KMS-11 (cell line): ENCODE measurements around the gene FES.

ENCODE experiments used
- H2AFZ ChIP-seq: fragments of 200-600 bp; sonication (generic); 2 replicates; pipeline ENCODE4 v1.6.1; 2016; ENCODE audit warnings: antibody characterized with exemption, mixed run types, low read depth
- H3K27ac ChIP-seq: fragments of 200-600 bp; sonication (generic); 2 replicates; pipeline ENCODE4 v1.6.1; 2016; ENCODE audit warnings: mild to moderate bottlenecking, mixed run types
- H3K27me3 ChIP-seq: fragments of 200-600 bp; sonication (generic); 2 replicates; pipeline ENCODE4 v1.6.1; 2017; ENCODE audit warnings: mild to moderate bottlenecking, low read depth, mixed run types, moderate library complexity; ENCODE audit not compliant: insufficient read depth
- H3K36me3 ChIP-seq: fragments of 200-600 bp; sonication (generic); 2 replicates; pipeline ENCODE4 v1.6.1; 2017; ENCODE audit warnings: mild to moderate bottlenecking, mixed run types; ENCODE audit not compliant: insufficient read depth
- H3K4me1 ChIP-seq: fragments of 200-600 bp; sonication (generic); 2 replicates; pipeline ENCODE4 v1.6.1; 2016; ENCODE audit warnings: mild to moderate bottlenecking, low read depth, mixed run types; ENCODE audit not compliant: poor library complexity, severe bottlenecking
- H3K4me2 ChIP-seq: fragments of 200-600 bp; sonication (generic); 2 replicates; pipeline ENCODE4 v1.7.0; 2016; ENCODE audit warnings: mild to moderate bottlenecking, mixed run types
- H3K4me3 ChIP-seq: fragments of 200-600 bp; sonication (generic); IDR thresholded peaks from 2 replicates; pipeline ENCODE4 v1.6.1; 2017; ENCODE audit warnings: low read depth, low read length, mixed read lengths; ENCODE audit not compliant: insufficient read depth
- H3K79me2 ChIP-seq: fragments of 200-600 bp; sonication (generic); 2 replicates; pipeline ENCODE4 v1.6.1; 2016; ENCODE audit warnings: low read depth, mixed run types; ENCODE audit not compliant: insufficient read depth
- H3K9ac ChIP-seq: fragments of 200-600 bp; sonication (generic); 2 replicates; pipeline ENCODE4 v1.6.1; 2016; ENCODE audit warnings: mild to moderate bottlenecking, mixed run types
- H4K20me1 ChIP-seq: fragments of 200-600 bp; sonication (generic); 2 replicates; pipeline ENCODE4 v1.6.1; 2016; ENCODE audit warnings: mild to moderate bottlenecking, mixed run types; ENCODE audit not compliant: insufficient read depth
- TF ChIP-seq, protein P1 (sequence below): fragments of 200-600 bp; sonication (generic); conservative IDR thresholded peaks from 2 replicates; pipeline ENCODE4 v1.6.1; 2017; ENCODE audit warnings: low read depth, mild to moderate bottlenecking, antibody characterized with exemption, low read length, moderate library complexity, mixed read lengths

The FES gene

GRCh38 chr15:90869601-90870353 lies 14.5 kb upstream of the FES start:
- TF ChIP-seq, protein P1, sequence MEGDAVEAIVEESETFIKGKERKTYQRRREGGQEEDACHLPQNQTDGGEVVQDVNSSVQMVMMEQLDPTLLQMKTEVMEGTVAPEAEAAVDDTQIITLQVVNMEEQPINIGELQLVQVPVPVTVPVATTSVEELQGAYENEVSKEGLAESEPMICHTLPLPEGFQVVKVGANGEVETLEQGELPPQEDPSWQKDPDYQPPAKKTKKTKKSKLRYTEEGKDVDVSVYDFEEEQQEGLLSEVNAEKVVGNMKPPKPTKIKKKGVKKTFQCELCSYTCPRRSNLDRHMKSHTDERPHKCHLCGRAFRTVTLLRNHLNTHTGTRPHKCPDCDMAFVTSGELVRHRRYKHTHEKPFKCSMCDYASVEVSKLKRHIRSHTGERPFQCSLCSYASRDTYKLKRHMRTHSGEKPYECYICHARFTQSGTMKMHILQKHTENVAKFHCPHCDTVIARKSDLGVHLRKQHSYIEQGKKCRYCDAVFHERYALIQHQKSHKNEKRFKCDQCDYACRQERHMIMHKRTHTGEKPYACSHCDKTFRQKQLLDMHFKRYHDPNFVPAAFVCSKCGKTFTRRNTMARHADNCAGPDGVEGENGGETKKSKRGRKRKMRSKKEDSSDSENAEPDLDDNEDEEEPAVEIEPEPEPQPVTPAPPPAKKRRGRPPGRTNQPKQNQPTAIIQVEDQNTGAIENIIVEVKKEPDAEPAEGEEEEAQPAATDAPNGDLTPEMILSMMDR: no peak
- peak overlapping the region; percentile 6; the same call in 1 of the 2 replicates for H3K4me2 ChIP-seq
- H3K79me2 ChIP-seq: peaks cover 24% of the 10 kb centered on the region
- no peak overlapping the region for H3K27ac ChIP-seq
- no peaks in the 10 kb centered on the region for H4K20me1 ChIP-seq
- no peak overlapping the region for H2AFZ ChIP-seq
- H3K27me3 ChIP-seq: no peaks in the 10 kb centered on the region
- H3K4me3 ChIP-seq: no peak overlapping the region
- H3K36me3 ChIP-seq: no peaks in the 10 kb centered on the region
- H3K9ac ChIP-seq: no peak overlapping the region
- peaks cover 44% of the 10 kb centered on the region for H3K4me1 ChIP-seq

DNA sequence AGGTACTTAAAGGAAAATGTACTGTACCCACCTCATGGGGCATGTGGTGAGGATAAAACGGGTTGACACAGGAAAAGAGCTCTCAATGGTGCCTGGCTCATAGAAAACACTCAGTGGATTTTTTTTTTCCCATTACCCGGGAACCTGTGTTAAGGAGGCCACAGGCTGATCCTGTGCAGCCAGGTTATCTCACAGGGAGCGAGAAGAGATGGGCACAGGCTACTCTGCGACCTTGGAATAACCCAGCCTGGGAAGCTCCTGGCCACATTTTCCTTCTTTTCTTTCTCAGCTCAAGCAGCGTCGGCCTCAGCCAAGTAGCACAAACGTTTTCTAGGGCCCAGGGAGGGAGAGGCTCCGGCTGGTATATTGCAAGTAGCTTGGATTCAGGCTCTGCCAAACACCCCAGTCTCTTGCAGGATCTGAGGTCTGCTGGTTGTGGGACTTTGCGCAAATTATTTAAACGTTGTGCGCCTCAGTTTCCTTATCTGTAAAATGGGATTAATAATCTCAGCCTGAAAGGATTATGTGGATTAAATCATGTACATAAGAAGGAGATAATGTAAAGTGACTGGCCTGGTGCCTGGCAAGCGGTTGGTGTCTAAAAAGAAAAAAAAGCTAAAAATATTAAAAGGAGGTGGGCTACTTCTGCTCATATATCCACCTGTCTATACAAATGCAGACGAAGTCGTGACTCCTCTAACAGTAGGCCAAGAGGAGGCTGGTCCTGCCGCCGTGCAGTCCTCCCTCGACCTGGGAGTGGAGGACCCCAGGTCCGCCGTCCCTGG lies 13.8 kb upstream of the FES start:
- peak overlapping the region; percentile 67 for H2AFZ ChIP-seq
- no peaks in the 10 kb centered on the region for H3K27me3 ChIP-seq
- TF ChIP-seq, protein P1: no peak
- no peaks in the 10 kb centered on the region for H4K20me1 ChIP-seq
- no peak overlapping the region for H3K4me3 ChIP-seq
- H3K27ac ChIP-seq: no peak overlapping the region
- H3K36me3 ChIP-seq: no peaks in the 10 kb centered on the region
- peaks cover 24% of the 10 kb centered on the region for H3K79me2 ChIP-seq
- H3K4me1 ChIP-seq: peaks cover 44% of the 10 kb centered on the region
- peak overlapping the region; percentile 53; the same call in 1 of the 2 replicates for H3K9ac ChIP-seq
- H3K4me2 ChIP-seq: peak overlapping the region; percentile 46

DNA sequence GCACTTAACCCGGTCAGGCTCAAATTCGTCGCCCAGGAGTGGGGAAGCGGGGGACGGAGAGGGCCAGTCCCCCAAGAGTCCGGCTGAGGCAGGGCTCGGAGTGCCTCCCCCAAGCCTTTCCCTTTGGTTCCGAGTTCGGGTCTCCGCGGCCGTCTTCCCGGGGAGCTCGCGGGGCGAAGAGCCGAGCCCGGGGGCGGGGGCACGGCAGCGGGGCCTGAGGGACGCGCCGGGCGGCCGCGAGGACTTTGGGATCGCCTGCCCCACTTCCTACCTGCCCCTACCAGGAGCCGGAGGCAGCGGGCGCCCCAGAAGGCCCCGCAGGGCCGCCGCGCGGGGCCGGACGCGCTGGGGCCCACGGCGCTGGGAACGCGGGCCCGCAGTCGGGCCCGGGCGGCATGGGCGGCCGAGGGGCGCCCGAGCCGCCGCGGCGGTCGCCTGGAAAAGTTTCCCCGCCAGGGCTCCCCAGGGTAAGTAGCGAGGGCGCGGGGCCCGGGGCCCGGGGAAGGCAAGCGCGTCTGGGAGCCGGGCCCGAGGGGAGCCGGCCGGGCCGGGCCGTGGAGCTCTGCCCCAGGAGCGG lies 13.1 kb upstream of the FES start:
- Histone ChIP-seq H3K36me3 (no peaks in the 10 kb centered on the region), H3K9ac (peak overlapping the region; percentile 53; the same call in 1 of the 2 replicates), H3K4me3 (no peak overlapping the region), H2AFZ (peak overlapping the region; percentile 67), H3K27ac (0 out of 2 replicates have a peak overlapping the region, but pooled peaks have one; percentile 32), H3K79me2 (peaks cover 24% of the 10 kb centered on the region), H3K4me1 (peaks cover 44% of the 10 kb centered on the region), H3K4me2 (peak overlapping the region; percentile 46), H4K20me1 (no peaks in the 10 kb centered on the region), H3K27me3 (no peaks in the 10 kb centered on the region)
- TF ChIP-seq, protein P1: no peak

DNA sequence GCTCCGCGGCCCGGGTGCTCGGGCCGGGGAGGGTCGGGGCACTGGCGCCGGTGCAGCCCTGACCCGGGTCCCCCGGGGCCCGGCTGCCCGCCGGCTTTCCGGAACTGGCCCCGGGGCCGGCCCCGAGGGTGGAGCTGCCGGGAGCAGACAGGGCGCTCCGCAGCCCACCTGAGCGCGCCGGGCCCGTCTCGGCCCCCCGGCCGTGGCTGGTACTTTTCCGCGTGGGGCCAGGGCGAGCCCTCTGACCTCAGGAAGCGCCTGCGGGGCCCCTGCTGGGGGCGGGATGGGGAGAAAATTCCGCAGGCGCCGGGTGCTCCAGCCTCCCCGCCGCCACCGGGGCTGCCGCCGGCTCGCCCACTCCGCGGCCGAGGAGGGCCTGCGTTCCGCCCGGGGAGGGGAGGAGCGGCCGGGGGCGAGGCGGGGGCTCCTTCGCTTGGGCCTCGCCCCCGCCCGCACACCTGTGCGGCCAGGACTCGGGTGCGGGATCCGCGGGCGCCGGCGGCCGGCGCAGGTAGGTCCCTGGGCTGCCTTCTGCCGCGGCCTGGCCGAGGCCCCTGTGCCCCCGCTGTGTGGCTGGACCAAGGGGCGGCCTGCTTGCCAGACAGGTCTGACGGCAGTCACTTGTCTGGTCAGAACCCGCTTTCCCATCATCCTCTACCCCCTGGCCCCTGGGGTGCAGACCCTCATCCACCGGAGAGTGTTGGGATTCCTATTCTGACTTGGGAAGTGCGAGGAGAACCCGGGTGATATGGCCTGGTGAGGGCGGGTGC lies 12.4 kb upstream of the FES start:
- H3K27ac ChIP-seq: peak overlapping the region; percentile 32; the same call in 1 of the 2 replicates
- H3K79me2 ChIP-seq: peaks cover 24% of the 10 kb centered on the region
- H2AFZ ChIP-seq: peak overlapping the region; percentile 34
- H3K27me3 ChIP-seq: no peaks in the 10 kb centered on the region
- no peaks in the 10 kb centered on the region for H4K20me1 ChIP-seq
- H3K9ac ChIP-seq: peak overlapping the region; percentile 53; the same call in 1 of the 2 replicates
- no peaks in the 10 kb centered on the region for H3K36me3 ChIP-seq
- H3K4me3 ChIP-seq: no peak overlapping the region
- H3K4me1 ChIP-seq: peaks cover 44% of the 10 kb centered on the region
- H3K4me2 ChIP-seq: peak overlapping the region; percentile 82
- TF ChIP-seq, protein P1: no peak
